Activated CD8-positive, alpha-beta T cell treated with anti-CD3 and anti-CD28 coated beads for 36 hours (primary cell): Measurements from ENCODE around the gene PRM2. TPM values are rescaled to one million over a fixed set of nuclear protein-coding genes. Genes with fewer than 3 reads are reported as not detected.

ENCODE experiments used
- ATAC-seq: fragments of 200-7000 bp; cut with Tn5 transposase; one replicate; pipeline ENCODE4 v1.10.0; 2021; ENCODE audit warnings: mild to moderate bottlenecking, moderate library complexity
- CTCF ChIA-PET: fragments of 350-600 bp; sonication (Branson Sonifier 250); formaldehyde crosslinking; loops from one replicate; lab custom pipeline; 2021; ENCODE audit warnings: antibody characterized with exemption; lab: Charles Lee
- POLR2A ChIA-PET: fragments of 350-600 bp; sonication (Branson Sonifier 250); formaldehyde crosslinking; loops from one replicate; lab custom pipeline; 2021; ENCODE audit warnings: antibody characterized with exemption; lab: Charles Lee
- DNase-seq: peaks from one replicate; pipeline ENCODE4 v3.0.0-alpha.2; 2020
- H3K27ac Mint-ChIP-seq: one replicate; pipeline ENCODE4 v1.8.0; 2021; ENCODE audit warnings: mild to moderate bottlenecking, mixed read lengths
- H3K27me3 Mint-ChIP-seq: one replicate; pipeline ENCODE4 v1.8.0; 2021; ENCODE audit warnings: mixed read lengths
- H3K36me3 Mint-ChIP-seq: one replicate; pipeline ENCODE4 v1.8.0; 2021; ENCODE audit warnings: low read depth, mixed read lengths
- H3K4me1 Mint-ChIP-seq: one replicate; pipeline ENCODE4 v1.8.0; 2021; ENCODE audit warnings: low read depth, mixed read lengths
- H3K4me3 Mint-ChIP-seq: one replicate; pipeline ENCODE4 v1.8.0; 2021; ENCODE audit warnings: mild to moderate bottlenecking, moderate library complexity, mixed read lengths
- H3K9me3 Mint-ChIP-seq: one replicate; pipeline ENCODE4 v1.8.0; 2021; ENCODE audit warnings: mixed read lengths
- CTCF ChIP-seq: fragments of 200-600 bp; IDR thresholded peaks from one replicate; pipeline ENCODE4 v1.8.0; 2022; ENCODE audit warnings: antibody characterized with exemption, mild to moderate bottlenecking
- intact Hi-C: fragments of 100-400 bp; cut with micrococcal nuclease; formaldehyde crosslinking; loops from one replicate; pipeline ENCODE4 v1.10.0; 2022
- total RNA-seq, 2 experiments: library from RNA; stranded (reverse); gene quantifications; one replicate each; pipeline ENCODE4 v1.2.3, GENCODE V29; 2021

PRM2 gene
- total RNA-seq, 2 experiments from 2014 or later, result not detected

- peak overlapping the region; percentile 84 for H3K27ac Mint-ChIP-seq
- POLR2A ChIA-PET, result interaction anchor here (2.0 to 4.1 kb wide), 5 partner anchors 11 to 20 kb away, joined by 8 to 52 read pairs (median 29); partner anchors contain the start of gene SOCS1
- no peak for TF ChIP-seq CTCF
- no peak for ATAC-seq
- H3K9me3 Mint-ChIP-seq, result no peaks in the 10 kb centered on the region
- peaks cover 60% of the 10 kb centered on the region for H3K4me1 Mint-ChIP-seq
- intact Hi-C loops, result no loop called here
- no peaks in the 10 kb centered on the region for H3K27me3 Mint-ChIP-seq
- CTCF ChIA-PET, result interaction anchor here (0.9 to 2.6 kb wide), 4 partner anchors 10 to 141 kb away, joined by 3 to 13 read pairs (median 4); partner anchors contain the start of gene SOCS1
- DNase-seq, result no peak
- no peak overlapping the region for H3K4me3 Mint-ChIP-seq
- H3K36me3 Mint-ChIP-seq, result no peaks in the 10 kb centered on the region
These were observed 41.2 kb downstream of the PRM2 start for GRCh38 chr16:11234884-11235702.

- intact Hi-C loops, result loop anchor here (1.0 to 2.0 kb wide), 2 partner anchors 9 to 139 kb away; no protein-coding TSS in a partner anchor
- no peak for TF ChIP-seq CTCF
- peak overlapping the region; percentile 98 for H3K27ac Mint-ChIP-seq
- peaks cover 71% of the 10 kb centered on the region for H3K4me1 Mint-ChIP-seq
- peak; percentile 91 for DNase-seq
- no peaks in the 10 kb centered on the region for H3K36me3 Mint-ChIP-seq
- H3K4me3 Mint-ChIP-seq, result peak overlapping the region; percentile 63
- no peaks in the 10 kb centered on the region for H3K9me3 Mint-ChIP-seq
- CTCF ChIA-PET, result interaction anchor here (0.9 to 2.6 kb wide), 8 partner anchors 9 to 263 kb away, joined by 3 to 13 read pairs (median 4); partner anchors contain the start of gene SOCS1
- POLR2A ChIA-PET, result interaction anchor here (0.6 to 4.1 kb wide), 15 partner anchors 9 to 270 kb away, joined by 3 to 52 read pairs (median 5); partner anchors contain the start of gene SOCS1
- no peaks in the 10 kb centered on the region for H3K27me3 Mint-ChIP-seq
- ATAC-seq, result peak; percentile 62
These were observed 42.4 kb downstream of the PRM2 start for GRCh38 chr16:11233727-11234376.

- ATAC-seq (peak; percentile 81), DNase-seq (peak; percentile 97)
- ChIA-PET POLR2A (interaction anchor here (0.6 to 4.1 kb wide), 18 partner anchors 9 to 270 kb away, joined by 3 to 52 read pairs (median 4); partner anchors contain the start of gene SOCS1), CTCF (interaction anchor here (0.9 to 2.6 kb wide), 8 partner anchors 8 to 262 kb away, joined by 3 to 13 read pairs (median 4); partner anchors contain the start of gene SOCS1)
- H3K36me3 Mint-ChIP-seq, result no peaks in the 10 kb centered on the region
- peaks cover 75% of the 10 kb centered on the region for H3K4me1 Mint-ChIP-seq
- intact Hi-C loops, result loop anchor here (1.0 to 2.0 kb wide), 2 partner anchors 8 to 138 kb away; no protein-coding TSS in a partner anchor
- no peak for TF ChIP-seq CTCF
- H3K9me3 Mint-ChIP-seq, result no peaks in the 10 kb centered on the region
- peak overlapping the region; percentile 63 for H3K4me3 Mint-ChIP-seq
- H3K27ac Mint-ChIP-seq, result peak overlapping the region; percentile 98
- no peaks in the 10 kb centered on the region for H3K27me3 Mint-ChIP-seq
These were observed 43.2 kb downstream of the PRM2 start for GRCh38 chr16:11232852-11233726.

- Mint-ChIP-seq H3K4me3 (peak overlapping the region; percentile 63), H3K36me3 (no peaks in the 10 kb centered on the region), H3K27me3 (no peaks in the 10 kb centered on the region), H3K27ac (peak overlapping the region; percentile 98), H3K4me1 (peaks cover 74% of the 10 kb centered on the region), H3K9me3 (no peaks in the 10 kb centered on the region)
- intact Hi-C loops, result loop anchor here (2.0 kb wide), 1 partner anchor 138 kb away; no protein-coding TSS in a partner anchor
- ChIA-PET CTCF (interaction anchor here (1.1 to 2.6 kb wide), 4 partner anchors 8 to 261 kb away, joined by 3 to 13 read pairs (median 8); partner anchors contain the start of gene SOCS1), POLR2A (interaction anchor here (1.0 to 4.0 kb wide), 9 partner anchors 14 to 180 kb away, joined by 3 to 52 read pairs (median 5); partner anchors contain the start of gene SOCS1)
- ATAC-seq, result no peak
- TF ChIP-seq CTCF, result no peak
- no peak for DNase-seq
These were observed 43.9 kb downstream of the PRM2 start for GRCh38 chr16:11232302-11232851.
